Vagina (tissue), 2 donors: ENCODE measurements around the gene MYO1E.

Experiments used
- CTCF ChIP-seq, 3 experiments: fragments of 450-650 bp in 2 of 3; fragments of 200-600 bp in 1 of 3; sonication (generic) in 1 of 3; IDR thresholded peaks; one replicate each; pipeline ENCODE4 v1.5.1; 2017 to 2019; ENCODE audit warnings: antibody characterized with exemption in 3 of 3, mild to moderate bottlenecking in 2 of 3, moderate library complexity in 2 of 3
- POLR2A ChIP-seq, 2 donors: fragments of 450-650 bp; IDR thresholded peaks; one replicate each; pipeline ENCODE4 v1.6.1; 2017; ENCODE audit warnings: antibody characterized with exemption in 2 of 2, mild to moderate bottlenecking in 2 of 2, moderate library complexity in 2 of 2

- TF ChIP-seq CTCF (IDR thresholded peaks at IDR 0.05) (no peak), POLR2A (IDR thresholded peaks at IDR 0.05) (no peak)
Measured at GRCh38 chr15:59140422-59141226, 232.0 kb downstream of the MYO1E start.
